GM18507 (cell line): ENCODE measurements around the gene OSBPL3.

Source experiments
- DNase-seq: peaks from one replicate; pipeline ENCODE4 v3.0.0; 2011; ENCODE audit warnings: low read depth; ENCODE audit not compliant: insufficient read length; ENCODE audit errors: extremely low spot score
- FAIRE-seq: peaks from 2 replicates; lab custom pipeline; 2011; peaks lifted over from hg19 to GRCh38; lab: Jason Lieb, UNC

OSBPL3 gene

DNA sequence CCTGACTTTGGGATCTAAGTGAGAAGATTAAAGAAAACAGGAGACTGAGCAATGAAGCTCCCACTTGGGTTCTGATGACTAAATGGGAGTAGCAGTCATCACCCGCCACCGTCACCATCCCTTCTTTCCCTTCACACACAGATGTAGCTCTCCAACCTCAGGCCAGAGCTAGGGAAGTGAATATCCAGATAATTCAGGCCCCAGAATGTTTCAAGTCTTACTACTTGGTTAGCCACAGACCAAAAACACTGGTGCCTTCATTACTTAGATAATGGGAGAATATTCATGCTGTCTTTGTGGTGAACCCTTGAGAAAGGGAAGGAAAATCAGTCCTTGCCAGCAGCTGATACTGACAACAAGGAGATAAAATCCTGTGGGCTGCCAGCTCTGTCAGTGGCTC, 100.7 kb downstream of the OSBPL3 start:
- DNase-seq (no peak), FAIRE-seq (no peak)

DNA sequence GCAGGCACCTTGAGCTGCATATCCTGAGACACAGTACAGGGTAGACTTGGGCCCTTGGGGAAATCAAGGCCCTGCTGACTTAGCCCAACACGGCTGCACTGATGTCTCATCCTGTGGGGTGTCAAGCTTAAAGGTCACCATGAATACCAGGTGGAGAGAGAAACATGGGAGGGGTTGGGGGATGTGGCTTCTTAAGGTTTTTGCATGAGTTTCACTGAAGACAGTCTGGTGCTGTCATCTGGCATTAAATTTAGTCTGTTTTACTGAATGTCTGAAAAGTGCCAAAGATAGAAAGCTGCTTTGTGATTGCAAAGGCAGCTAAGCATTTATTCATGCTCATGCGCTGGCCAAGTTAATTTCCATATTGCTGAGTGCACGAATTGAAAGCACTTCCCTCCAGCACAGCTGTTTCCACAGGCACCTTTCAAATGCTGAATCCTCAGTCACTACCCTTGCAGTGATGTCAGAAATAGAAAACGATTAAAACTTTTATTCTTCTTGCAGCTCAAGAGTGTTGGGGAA, 102.1 kb downstream of the OSBPL3 start:
- peak; percentile 95 for FAIRE-seq
- peak; percentile 15 for DNase-seq

DNA sequence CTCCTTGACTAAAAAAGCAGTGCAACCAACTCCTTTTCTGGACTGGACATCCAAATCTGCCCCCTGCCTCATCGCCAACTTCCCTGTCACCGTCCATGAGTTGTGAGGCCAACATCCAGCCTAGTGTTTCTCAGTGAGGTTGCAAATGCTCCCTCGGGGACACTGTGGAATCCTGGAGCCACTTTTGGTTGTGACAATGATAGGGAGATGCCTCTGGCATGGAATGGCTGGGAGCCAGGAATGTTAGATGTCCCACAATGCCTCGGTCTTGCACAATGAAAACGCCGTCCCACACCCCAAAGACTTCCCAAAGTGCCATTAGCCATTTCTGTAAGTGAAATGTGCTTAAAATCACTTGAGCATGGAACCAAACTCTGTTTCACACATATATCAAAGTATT, 105.2 kb downstream of the OSBPL3 start:
- DNase-seq (no peak), FAIRE-seq (no peak)

DNA sequence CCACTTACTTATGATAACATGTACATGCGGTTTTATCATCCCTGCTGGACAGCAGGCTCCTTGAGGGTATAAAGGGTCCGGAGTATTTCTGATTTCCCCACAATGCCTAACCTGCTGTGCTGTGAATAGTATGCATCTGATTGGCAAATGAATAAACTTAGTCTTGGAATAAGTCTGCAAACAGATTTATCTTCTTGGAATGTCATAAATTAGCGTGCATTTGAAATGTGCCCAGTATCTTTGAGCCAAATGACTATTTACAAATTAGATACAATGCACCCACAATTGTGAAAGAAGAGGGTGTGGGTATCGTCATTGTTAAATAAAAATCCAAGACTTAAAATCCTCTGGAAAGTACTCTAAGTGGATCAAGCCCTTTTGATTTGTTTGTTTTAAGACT, 106.0 kb downstream of the OSBPL3 start:
- no peak for FAIRE-seq
- DNase-seq: no peak

DNA sequence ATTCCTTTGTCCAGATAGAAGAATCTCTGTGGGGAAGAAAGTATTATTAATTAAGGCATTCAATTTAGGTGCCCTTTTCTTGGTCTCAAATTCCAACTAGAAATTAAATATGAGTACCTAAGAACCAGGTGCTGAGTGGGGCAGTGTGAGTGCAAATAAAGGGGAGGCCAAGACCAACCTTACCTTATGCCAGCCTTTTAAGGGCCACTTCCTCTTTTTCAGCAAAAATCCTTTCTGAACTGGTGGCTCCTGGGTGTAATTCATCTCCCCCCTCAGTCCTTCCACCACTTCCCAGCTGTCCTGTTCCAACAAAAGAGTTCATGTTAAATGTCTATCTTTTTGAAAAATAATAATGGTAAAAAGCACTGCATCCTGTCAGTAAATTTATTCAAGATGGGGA, 108.2 kb downstream of the OSBPL3 start:
- no peak for DNase-seq
- no peak for FAIRE-seq

DNA sequence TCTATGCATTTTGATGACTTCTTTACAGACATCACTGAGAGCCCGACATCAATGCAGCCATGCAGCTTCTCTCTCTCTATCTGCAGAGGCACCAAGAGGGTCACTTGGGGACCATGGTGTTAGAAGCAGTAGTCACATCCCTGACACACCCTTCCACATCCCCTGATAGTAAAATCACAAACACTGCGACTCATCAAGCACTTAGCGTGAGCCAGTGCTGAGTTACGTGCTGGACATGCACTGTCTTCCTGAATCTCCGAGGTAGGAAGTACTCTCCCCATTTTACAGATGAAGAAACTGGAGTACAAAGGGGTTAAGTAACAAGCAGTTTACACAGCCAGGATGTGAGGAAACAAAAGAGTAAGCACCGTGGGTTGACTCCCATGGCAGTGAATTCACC, 109.2 kb downstream of the OSBPL3 start:
- no peak for FAIRE-seq
- DNase-seq: no peak

DNA sequence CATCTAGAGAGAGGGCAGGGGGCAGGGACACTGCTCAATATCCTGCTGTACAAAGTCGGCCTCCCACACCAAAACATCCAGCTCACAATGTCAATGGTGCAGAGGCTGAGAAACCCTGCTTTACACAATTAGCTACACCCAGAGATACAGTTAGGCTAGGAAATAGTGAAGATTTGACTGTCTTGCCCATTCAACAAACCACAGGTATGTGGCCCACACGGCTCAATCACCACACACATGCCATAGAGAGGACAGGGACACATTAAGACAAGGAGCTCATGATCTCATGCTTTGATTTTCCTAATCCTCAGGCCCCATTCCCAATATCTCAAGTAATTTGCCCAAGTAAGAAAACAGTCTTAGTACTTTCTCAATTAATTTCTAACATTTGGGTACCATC, 110.4 kb downstream of the OSBPL3 start:
- DNase-seq: no peak
- FAIRE-seq: no peak

DNA sequence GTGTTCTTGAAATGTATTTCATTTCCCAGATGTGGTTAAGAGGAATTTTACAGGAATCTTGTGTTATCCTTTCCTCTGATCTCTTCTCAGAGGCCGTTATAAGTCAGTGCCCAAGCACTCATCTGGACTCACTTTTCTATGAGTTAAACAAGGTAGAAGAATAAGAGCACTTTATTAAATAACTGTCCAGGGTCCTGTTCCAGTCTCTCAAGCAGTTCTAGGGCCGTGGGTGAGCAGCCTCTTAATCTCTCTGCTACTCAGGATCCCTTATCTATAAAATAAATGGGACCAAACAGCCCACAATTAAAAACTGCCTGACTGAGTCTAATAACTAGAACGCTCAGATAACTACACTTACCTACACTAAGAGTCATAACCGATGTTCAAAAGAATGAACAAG, 111.2 kb downstream of the OSBPL3 start:
- FAIRE-seq (no peak), DNase-seq (no peak)

DNA sequence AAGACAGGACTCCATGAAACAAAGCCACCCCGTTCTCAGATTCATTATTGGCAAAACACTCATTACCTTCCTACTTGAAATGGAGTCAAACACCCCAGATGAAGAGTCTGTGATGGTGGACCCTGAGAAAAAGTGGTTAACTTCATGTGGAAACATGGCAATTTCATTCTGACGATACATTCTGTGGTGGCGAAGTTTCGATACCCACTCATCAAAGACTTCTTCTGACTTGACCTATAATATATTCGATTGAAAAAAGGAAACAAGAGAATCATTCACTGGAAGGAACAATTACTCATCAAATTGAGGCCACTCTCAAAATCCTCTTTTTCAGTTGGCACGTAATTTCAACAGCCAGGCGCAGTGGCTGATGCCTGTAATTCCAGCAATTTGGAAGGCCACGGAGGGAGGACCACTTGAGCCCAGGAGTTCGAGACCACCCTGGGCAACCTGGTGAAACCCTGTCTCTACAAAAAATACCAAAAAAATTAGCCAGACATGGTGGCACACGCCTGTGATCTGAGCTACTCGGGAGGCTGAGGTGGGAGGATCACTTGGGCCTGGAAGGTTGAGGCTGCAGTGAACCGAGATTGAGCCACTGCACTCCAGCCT, 113.9 kb downstream of the OSBPL3 start:
- DNase-seq (no peak), FAIRE-seq (no peak)

DNA sequence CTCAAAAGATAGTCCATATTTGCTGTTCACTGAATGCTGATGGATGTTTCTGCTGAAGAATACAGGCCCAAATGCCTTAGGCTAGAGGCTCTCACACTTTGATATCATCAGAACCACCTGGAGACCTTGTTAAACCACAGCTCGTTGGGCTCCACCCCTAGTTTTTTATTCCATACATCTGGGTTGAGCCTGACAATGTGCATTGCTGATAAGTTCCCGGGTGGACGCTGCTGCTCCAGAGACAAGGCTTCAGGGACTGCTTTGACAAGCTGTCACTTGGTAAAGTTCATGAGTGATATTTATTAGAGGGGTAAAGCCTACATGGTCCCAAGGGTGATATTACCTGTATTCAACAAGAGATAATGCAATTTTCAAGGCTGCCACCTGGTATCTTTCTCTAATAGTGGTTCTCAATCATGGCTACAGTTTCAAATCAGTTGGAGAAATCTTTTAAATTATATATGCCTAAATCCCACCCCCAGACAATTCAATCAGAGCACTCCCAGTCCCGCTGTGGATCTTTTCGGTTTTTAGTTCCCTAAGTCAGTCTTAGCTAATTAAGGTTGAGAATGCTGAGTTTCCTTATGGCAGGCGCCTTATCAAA, 115.7 kb downstream of the OSBPL3 start:
- DNase-seq: no peak
- FAIRE-seq: no peak

DNA sequence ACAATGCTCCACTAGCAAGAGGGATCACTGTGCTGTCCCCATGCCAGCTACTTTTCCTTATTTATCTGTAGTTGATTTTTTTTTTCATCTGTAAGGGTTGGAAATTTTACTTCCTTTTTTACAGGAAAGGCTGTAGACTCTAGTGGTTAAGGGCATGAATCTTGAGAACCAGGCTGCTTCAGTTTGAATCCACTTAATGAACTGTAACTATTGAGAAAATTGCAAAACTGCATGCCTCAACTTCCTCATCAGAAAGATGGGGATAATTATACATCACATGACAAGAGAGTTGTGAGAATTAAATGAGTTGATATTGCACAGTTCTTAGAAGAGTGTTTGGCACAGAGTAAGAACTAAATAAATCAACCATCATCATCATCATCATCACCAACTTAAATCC, 116.4 kb downstream of the OSBPL3 start:
- FAIRE-seq (no peak), DNase-seq (no peak)

DNA sequence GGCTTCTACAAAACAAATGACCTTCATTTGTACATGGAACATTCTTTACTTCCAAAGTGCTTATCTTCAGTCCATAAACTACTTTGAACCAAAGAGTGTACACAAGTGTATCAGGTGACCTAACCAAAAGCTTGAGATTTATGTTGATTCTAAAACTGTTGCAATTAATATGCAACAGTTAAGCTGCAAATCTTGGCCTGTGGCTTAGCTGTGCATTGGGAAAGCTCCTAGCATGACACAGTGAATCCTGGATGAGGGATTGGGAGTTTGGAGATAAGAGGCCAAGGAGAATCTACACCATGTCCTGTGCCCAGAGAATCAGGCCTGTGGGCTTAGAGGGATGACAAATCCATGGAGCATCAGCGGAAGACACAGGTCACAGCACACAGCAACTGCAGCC, 117.5 kb downstream of the OSBPL3 start:
- FAIRE-seq (no peak), DNase-seq (no peak)

DNA sequence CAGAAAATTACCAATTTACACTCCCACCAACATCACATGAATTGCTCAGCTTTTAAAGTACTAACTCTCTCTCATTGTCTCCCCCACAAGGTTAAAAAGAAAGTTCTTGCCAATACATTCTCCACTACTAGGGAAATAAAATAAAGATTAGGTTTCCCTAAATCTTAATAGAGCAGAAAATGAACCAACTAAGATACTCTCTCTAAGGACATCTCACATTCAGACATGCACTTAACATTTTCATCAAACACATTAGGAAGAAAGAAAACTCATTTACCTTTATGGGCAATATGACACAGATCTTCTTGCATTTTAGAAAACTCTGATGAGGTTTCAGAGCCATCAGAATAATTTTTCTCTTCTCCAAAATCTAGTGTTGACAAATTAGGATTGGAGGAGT, 118.6 kb downstream of the OSBPL3 start:
- FAIRE-seq (no peak), DNase-seq (no peak)

DNA sequence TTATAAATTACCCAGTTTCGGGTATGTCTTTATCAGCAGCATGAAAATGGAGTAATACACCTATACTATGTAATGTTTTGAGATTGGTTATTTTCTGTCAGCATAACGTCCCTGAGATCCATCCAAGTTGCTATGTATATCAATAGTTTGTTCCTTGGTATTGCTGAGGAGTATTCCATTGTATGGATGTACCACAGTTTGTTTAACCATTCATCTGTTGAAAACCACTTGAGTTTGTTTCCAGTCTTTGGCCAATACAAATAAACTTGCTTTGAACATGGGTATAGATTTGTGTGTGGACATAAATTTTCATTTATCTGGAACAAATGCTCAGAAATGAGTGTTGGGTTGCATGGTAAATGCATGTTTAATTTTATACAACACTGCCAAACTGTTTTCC, 119.4 kb downstream of the OSBPL3 start:
- DNase-seq (no peak), FAIRE-seq (no peak)

DNA sequence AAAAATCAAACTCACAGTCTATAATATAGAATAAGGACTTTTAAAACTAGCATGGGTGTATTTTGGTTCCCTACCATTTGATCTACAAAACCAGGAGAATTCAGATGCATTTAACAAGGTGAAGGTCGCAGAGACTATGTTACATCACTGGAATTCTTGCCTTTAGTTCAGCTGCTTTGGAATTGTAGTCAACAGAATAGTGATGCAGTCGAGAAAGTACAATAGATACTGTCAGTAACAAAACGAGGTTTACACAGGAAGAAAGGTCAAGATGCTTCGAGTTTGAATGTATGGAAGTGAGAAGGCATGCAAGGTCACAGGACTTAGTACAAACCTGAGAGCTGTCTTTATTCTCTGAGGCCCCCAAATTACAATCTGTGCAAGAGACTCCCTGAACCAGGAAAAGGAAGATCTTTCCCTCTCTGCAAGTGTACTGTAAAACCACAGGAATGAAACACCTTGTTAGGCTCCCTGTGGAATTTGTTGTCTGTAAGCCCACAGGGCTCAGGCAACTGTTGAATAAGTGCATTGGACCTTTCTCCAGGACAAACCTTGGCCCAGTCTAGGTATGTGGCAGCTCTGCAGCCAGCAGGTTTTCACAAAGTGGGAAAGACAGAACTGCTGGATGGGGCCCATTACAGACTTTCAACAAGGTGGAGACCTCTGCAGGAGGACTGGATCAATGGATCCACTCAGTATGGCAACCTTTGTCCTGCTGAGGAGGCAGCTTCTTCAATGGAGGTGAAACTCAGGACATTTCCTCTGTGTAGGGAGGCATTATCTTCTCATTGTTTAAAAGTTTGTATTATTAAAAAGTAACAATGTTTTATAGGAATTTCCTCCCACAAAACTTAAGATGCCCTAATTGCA, 121.6 kb downstream of the OSBPL3 start:
- DNase-seq: no peak
- FAIRE-seq: no peak

DNA sequence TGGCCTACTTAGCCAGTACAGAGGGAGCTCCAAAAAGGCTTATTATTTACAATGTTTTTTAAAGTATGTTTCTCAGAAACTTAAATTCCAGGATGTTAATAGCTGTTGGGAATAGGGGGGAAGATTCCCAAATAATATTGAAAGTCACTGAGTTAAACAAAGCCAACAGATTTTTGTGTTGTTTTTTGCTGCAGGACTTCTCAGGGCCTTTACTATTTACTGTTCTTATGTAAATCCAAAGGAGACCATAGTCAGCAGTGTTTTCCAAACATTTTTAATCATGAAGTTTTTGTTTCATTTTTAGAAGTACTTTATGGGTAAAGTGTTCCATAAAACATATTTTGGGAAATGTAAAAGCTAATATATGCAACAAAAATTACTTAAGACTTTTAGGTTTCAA, 122.4 kb downstream of the OSBPL3 start:
- no peak for FAIRE-seq

DNA sequence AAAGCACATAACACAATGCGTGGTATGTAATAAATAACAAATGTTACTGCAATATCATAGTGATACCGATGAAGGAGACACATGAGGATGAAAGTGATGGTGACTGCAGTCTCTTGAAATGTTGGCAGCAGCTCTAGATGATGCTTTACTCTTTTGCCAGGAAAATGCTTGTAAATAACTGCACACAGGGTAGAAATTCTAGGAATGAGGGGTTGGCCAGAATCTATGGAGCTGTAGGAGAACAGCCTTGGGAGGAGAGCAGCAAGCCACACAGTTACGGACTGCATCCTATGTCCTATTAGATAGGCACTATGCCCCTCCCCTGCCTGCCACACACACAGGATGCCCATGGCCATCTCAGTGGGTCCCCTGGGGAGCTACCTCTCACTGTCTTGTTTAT, 125.1 kb downstream of the OSBPL3 start:
- DNase-seq (no peak), FAIRE-seq (no peak)

More for the DNA sequence above, 122.4 kb downstream of the OSBPL3 start:
- no peak for DNase-seq

DNA sequence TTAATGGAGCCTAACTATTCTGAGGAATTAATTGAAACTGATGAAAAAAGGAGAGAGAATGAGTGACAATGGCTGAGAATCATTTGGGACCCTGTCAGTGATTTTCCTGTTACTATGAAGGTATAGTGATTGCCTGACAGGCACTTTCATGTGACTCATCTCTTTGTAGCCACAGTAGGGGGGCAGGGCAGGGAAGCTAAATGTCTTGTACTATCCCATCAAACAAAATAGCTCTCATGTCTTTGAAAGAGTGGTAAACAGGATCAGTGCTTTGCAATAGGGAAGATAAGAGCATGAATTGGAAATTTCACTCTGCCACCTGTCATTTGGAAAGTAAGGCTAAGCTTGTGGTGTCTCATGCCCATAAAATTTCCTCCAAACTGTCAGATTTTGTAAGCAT, 128.2 kb downstream of the OSBPL3 start:
- DNase-seq (no peak), FAIRE-seq (no peak)

DNA sequence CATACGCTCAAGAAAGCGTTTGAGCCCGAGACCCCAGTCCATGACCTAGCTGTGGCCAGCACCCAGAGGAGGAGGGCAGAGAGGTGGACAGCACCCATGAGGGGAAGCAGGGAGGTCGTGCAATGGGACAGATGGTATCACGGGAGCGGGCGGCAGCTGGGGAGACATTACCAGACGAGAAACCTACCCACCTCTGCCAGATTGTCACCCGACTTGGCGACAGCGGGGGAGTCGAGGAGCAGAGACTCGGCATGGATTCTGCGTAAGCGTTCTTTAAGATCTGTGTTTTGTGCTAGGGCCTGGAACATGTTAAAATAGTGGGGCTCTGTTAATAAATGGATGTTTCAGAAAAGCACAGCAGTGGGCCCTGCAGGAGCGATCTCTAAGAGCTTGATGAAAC, 131.1 kb downstream of the OSBPL3 start:
- FAIRE-seq (no peak), DNase-seq (no peak)

DNA sequence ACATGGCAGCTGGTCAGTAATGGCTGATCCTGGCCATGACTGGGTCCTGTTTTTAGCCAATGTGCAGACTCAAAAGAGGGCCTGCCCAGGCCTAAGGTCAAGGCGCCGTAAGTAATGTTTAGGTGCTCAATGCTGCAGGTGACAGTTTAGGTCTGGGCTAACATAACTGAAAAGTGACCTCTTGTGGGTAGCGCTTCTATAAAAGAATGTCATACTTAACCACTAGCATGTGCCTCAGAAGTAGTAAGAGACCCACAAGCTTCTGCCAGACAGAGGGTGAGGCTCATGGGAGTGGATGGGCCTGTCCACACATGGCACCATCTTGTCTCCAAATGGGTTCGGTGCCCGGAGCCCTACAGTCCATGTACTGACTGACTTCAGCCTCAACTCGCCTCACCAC, 132.2 kb downstream of the OSBPL3 start:
- DNase-seq (no peak), FAIRE-seq (peak; percentile 12)
